GM23248 (cell line): ENCODE results near the gene CIAO3. TPM values are rescaled to one million over a fixed set of nuclear protein-coding genes. Genes with fewer than 3 reads are reported as not detected.

ENCODE experiments used
- DNase-seq: peaks from one replicate; pipeline ENCODE4 v3.0.0-alpha.2; 2015
- H2AFZ ChIP-seq: fragments of 200-600 bp; sonication (generic); 2 replicates; pipeline ENCODE4 v1.6.1; 2016; ENCODE audit warnings: antibody characterized with exemption
- H3F3A ChIP-seq: fragments of 200-600 bp; sonication (generic); 2 replicates; pipeline ENCODE4 v1.6.1; 2016; ENCODE audit warnings: mild to moderate bottlenecking, antibody characterized with exemption, mixed run types; ENCODE audit not compliant: insufficient read depth
- H3K27ac ChIP-seq: fragments of 200-600 bp; sonication (generic); 2 replicates; pipeline ENCODE4 v1.5.1; 2016; ENCODE audit warnings: mild to moderate bottlenecking
- H3K27me3 ChIP-seq: fragments of 200-600 bp; sonication (generic); replicated peaks from 2 replicates; pipeline ENCODE4 v1.6.1; 2016; ENCODE audit warnings: mild to moderate bottlenecking; ENCODE audit not compliant: insufficient read depth
- H3K36me3 ChIP-seq: fragments of 200-600 bp; sonication (generic); 2 replicates; pipeline ENCODE4 v1.6.1; 2016; ENCODE audit warnings: low read depth, mild to moderate bottlenecking
- H3K4me1 ChIP-seq: fragments of 200-600 bp; sonication (generic); 2 replicates; pipeline ENCODE4 v1.6.1; 2016; ENCODE audit warnings: mild to moderate bottlenecking; ENCODE audit not compliant: insufficient read depth
- H3K4me2 ChIP-seq: fragments of 200-600 bp; sonication (generic); one replicate; pipeline ENCODE4 v1.6.1; 2016; ENCODE audit warnings: mild to moderate bottlenecking; ENCODE audit not compliant: unreplicated experiment
- H3K4me3 ChIP-seq: fragments of 200-600 bp; sonication (generic); 2 replicates; pipeline ENCODE4 v1.5.1; 2016; ENCODE audit warnings: mild to moderate bottlenecking
- H3K79me2 ChIP-seq: fragments of 200-600 bp; sonication (generic); 2 replicates; pipeline ENCODE4 v1.6.1; 2016; ENCODE audit warnings: mild to moderate bottlenecking; ENCODE audit not compliant: insufficient read depth
- H3K9ac ChIP-seq: fragments of 200-600 bp; sonication (generic); 2 replicates; pipeline ENCODE4 v1.6.1; 2016; ENCODE audit warnings: mild to moderate bottlenecking
- H3K9me2 ChIP-seq: fragments of 200-600 bp; sonication (generic); 2 replicates; pipeline ENCODE4 v1.6.1; 2016; ENCODE audit warnings: mixed run types, mild to moderate bottlenecking, moderate library complexity; ENCODE audit not compliant: insufficient read depth
- H3K9me3 ChIP-seq: fragments of 200-600 bp; sonication (generic); one replicate; pipeline ENCODE4 v1.6.1; 2017; ENCODE audit warnings: low read depth
- H4K20me1 ChIP-seq: fragments of 200-600 bp; sonication (generic); 2 replicates; pipeline ENCODE4 v1.6.0; 2016; ENCODE audit not compliant: insufficient read depth
- EZH2 ChIP-seq: fragments of 200-600 bp; sonication (generic); IDR thresholded peaks from 2 replicates; pipeline ENCODE4 v1.6.1; 2018; ENCODE audit warnings: antibody characterized with exemption, mild to moderate bottlenecking; ENCODE audit not compliant: insufficient read depth, poor library complexity, severe bottlenecking
- EZH2phosphoT487 ChIP-seq: fragments of 200-600 bp; sonication (generic); IDR thresholded peaks from 2 replicates; pipeline ENCODE4 v1.6.1; 2018; ENCODE audit warnings: antibody characterized with exemption, moderate library complexity, mild to moderate bottlenecking, low read depth; ENCODE audit not compliant: insufficient read depth
- WGBS, 2 experiments: methylation state at CpG; one replicate each; pipeline ENCODE4 v1.1.6; 2015 to 2017; ENCODE audit warnings: low lambda C conversion rate in 2 of 2, low coverage in 1 of 2; ENCODE audit errors: missing lambda C conversion rate in 2 of 2; 5-methylcytosine and 5-hydroxymethylcytosine counted together
- in situ Hi-C: fragments of 300-500 bp; cut with MboI; formaldehyde crosslinking; loops from 2 replicates; pipeline ENCODE4 v1.15.0; 2020
- polyA plus RNA-seq: library from polyadenylated mRNA; unstranded; fragments of >200 nt; fragmentation: Nextera tagmentation; extraction: Ambion mirVana; gene quantifications from 2 replicates; pipeline ENCODE4 v1.2.1, GENCODE V29; 2016
- total RNA-seq: library from RNA; depleted of rRNA; stranded (reverse); fragments of >200 nt; shearing (Covaris generic); gene quantifications from 2 replicates; pipeline ENCODE4 v1.2.3, GENCODE V29; 2014

CIAO3 gene
- total and polyA plus RNA-seq, 2 experiments from 2014 or later = 24.5 to 37.5 TPM

- Histone ChIP-seq H3K9me2 (no peaks in the 10 kb centered on the region), H3K9ac (no peak overlapping the region), H3K36me3 (no peaks in the 10 kb centered on the region), H3K79me2 (no peaks in the 10 kb centered on the region), H4K20me1 (no peaks in the 10 kb centered on the region), H3K4me2 (no peak overlapping the region), H3K27me3 (peaks cover 29% of the 10 kb centered on the region), H3K4me3 (no peak overlapping the region), H3K9me3 (no peaks in the 10 kb centered on the region), H3F3A (peaks cover 8% of the 10 kb centered on the region), H3K27ac (no peak overlapping the region), H3K4me1 (peaks cover 11% of the 10 kb centered on the region; the same call in 1 of the 2 replicates), H2AFZ (no peak overlapping the region)
- no peak for DNase-seq
- 54 to 64% methylated on average over 3 of the region's 3 CpGs for WGBS, 2 experiments
- in situ Hi-C loops = no loop called here
- TF ChIP-seq EZH2 (no peak), EZH2phosphoT487 (no peak)
Observed at GRCh38 chr16:708019-708418, 32.8 kb downstream of the CIAO3 start.

GRCh38 chr16:707062-707538 is 33.7 kb downstream of the CIAO3 start:
- WGBS, 2 experiments = 32 to 36% methylated on average over 13 of the region's 14 CpGs
- H3K4me3 ChIP-seq = no peak overlapping the region
- H3K9ac ChIP-seq = no peak overlapping the region
- H3K9me3 ChIP-seq = no peaks in the 10 kb centered on the region
- no peak overlapping the region for H3K27ac ChIP-seq
- H3F3A ChIP-seq = no peaks in the 10 kb centered on the region
- H4K20me1 ChIP-seq = no peaks in the 10 kb centered on the region
- TF ChIP-seq EZH2phosphoT487 (no peak), EZH2 (no peak)
- no peak overlapping the region for H2AFZ ChIP-seq
- H3K4me1 ChIP-seq = peaks cover 5% of the 10 kb centered on the region; the same call in 1 of the 2 replicates
- H3K4me2 ChIP-seq = no peak overlapping the region
- in situ Hi-C loops = no loop called here
- H3K9me2 ChIP-seq = no peaks in the 10 kb centered on the region
- H3K36me3 ChIP-seq = no peaks in the 10 kb centered on the region
- H3K79me2 ChIP-seq = no peaks in the 10 kb centered on the region
- H3K27me3 ChIP-seq = peaks cover 38% of the 10 kb centered on the region
- no peak for DNase-seq

GRCh38 chr16:706189-707061 is 34.4 kb downstream of the CIAO3 start:
- H4K20me1 ChIP-seq = no peaks in the 10 kb centered on the region
- no peaks in the 10 kb centered on the region for H3K9me2 ChIP-seq
- no peaks in the 10 kb centered on the region for H3K9me3 ChIP-seq
- peaks cover 45% of the 10 kb centered on the region for H3K27me3 ChIP-seq
- H3F3A ChIP-seq = no peaks in the 10 kb centered on the region
- H3K9ac ChIP-seq = no peak overlapping the region
- H3K79me2 ChIP-seq = no peaks in the 10 kb centered on the region
- no peak overlapping the region for H3K4me2 ChIP-seq
- DNase-seq = no peak
- H2AFZ ChIP-seq = no peak overlapping the region
- in situ Hi-C loops = no loop called here
- 5 to 6% methylated on average over 29 to 47 of the region's 49 CpGs for WGBS, 2 experiments
- H3K36me3 ChIP-seq = no peaks in the 10 kb centered on the region
- no peak overlapping the region for H3K4me3 ChIP-seq
- peaks cover 5% of the 10 kb centered on the region; the same call in 1 of the 2 replicates for H3K4me1 ChIP-seq
- H3K27ac ChIP-seq = no peak overlapping the region
- peak; percentile 79 for TF ChIP-seq EZH2
- no peak for TF ChIP-seq EZH2phosphoT487

- H3K4me1 ChIP-seq = peaks cover 5% of the 10 kb centered on the region; the same call in 1 of the 2 replicates
- no peaks in the 10 kb centered on the region for H3K36me3 ChIP-seq
- peaks cover 47% of the 10 kb centered on the region for H3K27me3 ChIP-seq
- H3K9me3 ChIP-seq = no peaks in the 10 kb centered on the region
- H2AFZ ChIP-seq = no peak within 1 kb of the TSS
- TF ChIP-seq EZH2phosphoT487 (no peak), EZH2 (no peak)
- no peak within 1 kb of the TSS for H3K4me2 ChIP-seq
- H3K4me3 ChIP-seq = no peak within 1 kb of the TSS
- H4K20me1 ChIP-seq = no peaks in the 10 kb centered on the region
- in situ Hi-C loops = no loop called here
- H3K79me2 ChIP-seq = no peaks in the 10 kb centered on the region
- no peak within 1 kb of the TSS for H3K9ac ChIP-seq
- H3F3A ChIP-seq = no peaks in the 10 kb centered on the region
- no peak within 1 kb of the TSS for H3K27ac ChIP-seq
- no peaks in the 10 kb centered on the region for H3K9me2 ChIP-seq
- DNase-seq = no peak
- WGBS, 2 experiments = 3 to 4% methylated on average over 11 to 83 of the region's 115 CpGs
Observed at GRCh38 chr16:705431-706188, 35.2 kb downstream of the CIAO3 start, which contains the start of gene FBXL16. Gene FBXL16, minus strand, starts transcription at chr16:705801. Its CDS starts 8,396 bp downstream, at chr16:697405.
